Endometrial microvascular endothelial cells (primary cell): ENCODE measurements around the gene TMEM82. TPM values are rescaled to one million over a fixed set of nuclear protein-coding genes. Genes with fewer than 3 reads are reported as not detected.

ENCODE experiments used
- in situ Hi-C: cut with HindIII; loops from 2 replicates; pipeline ENCODE4 v1.10.0; 2017; ENCODE audit warnings: low sequenced_read_pairs, low pct_unique_long_range_greater_than_20kb; ENCODE audit errors: inconsistent ontology term
- total RNA-seq: library from RNA; depleted of rRNA; stranded (reverse); fragments of >200 nt; gene quantifications from one replicate; pipeline ENCODE4 v1.2.3, GENCODE V29; 2015; ENCODE audit errors: inconsistent ontology term

Gene TMEM82
- total RNA-seq, 1 donor from 2014 or later = not detected

DNA sequence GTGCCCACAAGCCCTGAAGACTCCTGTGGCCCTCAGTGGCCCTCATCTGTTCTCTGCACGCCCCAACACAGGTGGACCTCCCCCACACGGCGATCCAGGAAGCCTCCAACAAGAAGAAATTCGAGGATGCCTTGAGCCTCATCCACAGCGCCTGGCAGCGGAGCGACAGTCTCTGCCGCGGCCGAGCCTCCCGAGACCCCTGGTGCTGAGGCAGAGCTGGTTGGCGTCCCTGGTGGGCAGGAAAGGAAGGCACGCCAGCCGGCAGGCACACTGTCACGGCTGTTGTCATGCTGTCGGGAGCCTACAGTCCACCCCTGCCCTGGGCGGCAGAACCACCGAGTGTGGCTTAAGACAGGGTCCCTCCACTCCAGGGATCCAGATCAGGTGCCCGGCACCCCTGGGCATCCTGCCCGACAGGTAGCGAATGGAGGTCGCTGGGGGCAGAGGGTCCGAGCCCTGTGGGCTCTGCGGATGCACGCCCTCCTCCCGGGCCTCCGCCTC lies 8.5 kb upstream of the TMEM82 start:
- in situ Hi-C loops = no loop called here

DNA sequence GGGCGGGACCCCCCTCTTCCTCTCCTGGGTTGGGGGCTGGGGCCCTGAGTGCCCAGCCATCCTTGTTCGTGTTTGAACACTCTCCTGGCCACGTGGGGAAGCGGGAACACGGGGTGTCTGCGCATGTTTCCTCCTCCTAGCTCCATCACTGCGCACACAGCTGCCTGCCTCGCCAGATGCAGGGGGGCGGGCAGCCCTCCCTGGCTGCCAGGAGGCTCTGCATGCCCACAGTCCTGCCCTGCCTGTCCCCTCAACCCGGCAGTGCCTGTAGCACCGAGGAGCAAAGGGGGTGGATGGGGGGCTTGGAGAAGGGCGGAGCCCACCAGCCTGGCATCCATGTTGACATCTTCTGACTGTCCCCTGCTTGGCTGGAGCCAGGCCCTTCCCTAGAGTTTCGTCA lies 8.0 kb upstream of the TMEM82 start:
- in situ Hi-C loops = no loop called here

DNA sequence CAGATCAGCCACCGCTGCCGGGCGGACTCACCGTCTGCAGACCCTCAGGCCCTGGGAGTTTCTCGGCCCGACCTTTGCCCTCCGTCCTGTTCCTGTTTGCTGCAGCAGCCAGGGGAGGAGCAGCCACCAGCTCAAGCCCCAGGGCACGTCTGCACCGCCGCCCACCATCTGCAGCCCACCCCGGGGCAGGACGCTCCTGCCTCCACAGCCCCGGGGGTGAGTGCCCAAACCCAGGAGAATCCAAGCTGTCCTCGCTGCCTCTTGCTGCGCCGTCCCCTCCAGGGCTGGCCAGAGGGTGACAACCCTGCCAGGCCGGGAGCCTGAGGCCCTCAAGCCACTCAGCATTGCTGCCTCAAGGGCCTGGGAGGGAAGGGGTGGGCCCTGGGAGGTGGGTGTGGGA lies 7.4 kb upstream of the TMEM82 start:
- in situ Hi-C loops = no loop called here

DNA sequence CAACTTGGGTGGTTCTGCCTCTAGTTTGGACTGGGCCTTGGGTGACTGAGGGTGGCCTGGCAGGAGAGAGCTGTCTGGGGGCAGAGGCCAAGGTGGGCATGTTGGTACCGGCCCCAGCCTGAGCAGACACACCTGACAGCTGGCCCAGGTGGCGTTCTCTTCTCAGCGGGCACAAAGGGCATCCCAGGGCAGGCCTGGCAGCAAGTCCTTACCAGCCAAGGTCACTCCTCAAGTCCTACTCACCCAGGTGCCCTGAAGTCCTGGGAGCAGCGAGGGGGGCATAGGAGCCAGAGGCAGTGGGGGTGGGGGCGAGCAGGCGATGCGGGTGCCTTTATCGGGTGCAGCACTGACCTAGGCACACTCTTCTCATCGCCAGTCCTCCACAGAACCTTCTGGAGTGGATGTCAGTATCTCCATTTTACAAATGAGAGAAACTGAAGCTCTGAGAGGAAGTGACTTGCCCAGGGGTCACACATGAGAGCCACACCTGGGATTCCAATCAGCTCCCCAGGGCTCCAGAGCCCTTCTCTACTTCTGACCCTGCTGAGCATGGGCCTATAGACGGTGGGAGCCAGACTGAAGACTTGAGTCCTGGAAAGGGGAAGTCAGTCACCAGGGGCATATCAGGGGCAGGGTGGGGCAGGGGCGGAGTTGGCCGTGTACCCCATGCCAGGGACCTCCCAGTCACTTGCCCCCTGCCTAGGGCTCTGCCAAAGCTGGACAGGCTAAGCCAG lies 6.8 kb upstream of the TMEM82 start:
- in situ Hi-C loops = no loop called here

DNA sequence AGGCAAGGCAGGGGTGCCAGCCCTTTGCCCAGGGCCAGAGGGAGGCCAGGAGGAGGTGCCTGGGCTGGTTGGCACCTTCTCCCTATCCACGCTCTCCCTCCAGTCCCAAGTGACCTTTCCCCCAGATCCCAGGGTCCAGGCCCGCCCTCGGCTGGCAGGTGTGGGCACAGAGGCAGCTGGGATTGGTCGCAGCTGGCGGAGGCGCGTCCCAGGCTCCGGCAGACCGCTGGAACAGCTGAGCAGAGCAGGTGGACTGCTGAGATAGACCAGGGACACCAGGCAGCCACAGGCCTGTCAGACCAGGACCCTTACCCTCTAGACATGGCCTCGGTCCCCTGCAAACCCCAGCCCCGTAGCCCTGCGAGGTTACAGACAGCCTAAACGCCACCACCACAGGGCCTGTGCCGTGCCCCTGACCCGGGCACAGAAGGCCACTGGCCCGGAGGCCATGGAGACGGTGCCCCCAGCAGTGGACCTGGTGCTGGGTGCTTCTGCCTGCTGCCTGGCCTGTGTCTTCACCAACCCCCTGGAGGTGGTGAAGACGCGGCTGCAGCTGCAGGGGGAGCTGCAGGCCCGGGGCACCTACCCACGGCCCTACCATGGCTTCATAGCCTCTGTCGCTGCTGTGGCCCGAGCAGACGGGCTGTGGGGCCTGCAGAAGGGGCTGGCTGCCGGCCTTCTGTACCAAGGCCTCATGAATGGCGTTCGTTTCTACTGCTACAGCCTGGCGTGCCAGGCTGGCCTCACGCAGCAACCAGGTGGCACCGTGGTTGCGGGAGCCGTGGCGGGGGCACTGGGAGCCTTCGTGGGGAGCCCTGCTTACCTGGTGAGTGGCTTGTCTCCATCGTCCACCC lies 6.0 kb upstream of the TMEM82 start, which contains the start of gene SLC25A34:
SLC25A34 (plus strand) TSS at position 221 of the 854 bp plus-strand sequence; CDS start at position 449, 228 bp downstream.
- in situ Hi-C loops = no loop called here

DNA sequence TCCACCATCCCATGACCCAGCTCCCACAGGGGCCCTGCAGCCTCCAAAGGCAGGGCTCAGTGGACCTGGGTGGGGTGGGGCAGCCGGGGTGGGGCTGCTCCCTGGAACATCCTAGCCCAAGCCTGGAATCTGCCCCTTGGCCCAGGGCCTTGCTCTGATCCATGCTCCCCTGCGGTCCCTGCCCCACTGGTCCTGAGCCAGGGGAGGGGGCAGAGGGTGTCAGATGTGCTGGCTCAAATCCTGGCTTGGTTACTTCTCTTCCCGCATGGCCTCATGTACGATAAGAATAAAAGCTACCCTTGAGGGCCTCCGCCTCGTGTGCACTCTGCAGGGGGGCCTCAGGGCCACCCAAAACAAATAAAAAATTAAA lies 5.4 kb upstream of the TMEM82 start:
- in situ Hi-C loops = no loop called here

DNA sequence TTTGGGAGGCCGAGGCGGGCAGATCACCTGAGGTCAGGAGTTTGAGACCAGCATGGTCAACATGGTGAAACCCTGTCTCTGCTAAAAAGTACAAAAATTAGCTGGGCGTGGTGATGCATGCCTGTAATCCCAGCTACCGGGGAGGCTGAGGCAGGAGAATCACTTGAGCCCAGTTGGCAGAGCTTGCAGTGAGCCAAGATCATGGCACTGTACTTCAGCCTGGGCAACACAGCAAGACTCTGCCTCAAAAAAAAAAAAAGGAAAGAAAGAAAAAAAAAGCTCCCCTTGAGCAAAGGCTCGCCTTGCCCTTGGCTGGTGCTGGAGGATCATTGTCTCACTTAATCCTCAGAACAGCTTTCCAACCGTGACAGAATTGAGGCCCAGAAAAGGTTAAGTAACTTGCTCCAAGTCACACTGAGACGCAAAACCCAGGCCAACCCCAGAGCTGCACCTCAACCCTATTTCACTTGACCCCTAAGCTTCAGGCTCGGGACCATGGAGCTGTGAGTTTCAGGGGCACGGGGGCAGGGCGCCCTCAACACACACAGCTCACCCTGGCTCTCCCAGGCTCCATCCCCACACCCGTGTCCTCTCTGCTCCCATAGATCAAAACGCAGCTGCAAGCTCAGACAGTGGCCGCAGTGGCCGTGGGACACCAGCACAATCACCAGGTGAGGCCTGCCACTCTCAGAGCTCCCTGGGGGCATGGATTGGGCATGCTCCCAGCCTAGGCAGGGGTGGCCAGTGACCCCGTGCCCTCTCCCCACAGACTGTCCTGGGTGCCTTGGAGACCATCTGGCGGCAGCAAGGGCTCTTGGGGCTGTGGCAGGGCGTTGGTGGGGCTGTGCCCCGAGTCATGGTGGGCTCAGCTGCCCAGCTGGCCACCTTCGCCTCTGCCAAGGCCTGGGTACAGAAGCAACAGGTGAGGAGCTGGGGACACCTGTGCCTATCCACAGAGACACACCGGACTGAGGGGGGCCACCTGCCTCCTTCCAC lies 4.7 kb upstream of the TMEM82 start:
- in situ Hi-C loops = no loop called here

DNA sequence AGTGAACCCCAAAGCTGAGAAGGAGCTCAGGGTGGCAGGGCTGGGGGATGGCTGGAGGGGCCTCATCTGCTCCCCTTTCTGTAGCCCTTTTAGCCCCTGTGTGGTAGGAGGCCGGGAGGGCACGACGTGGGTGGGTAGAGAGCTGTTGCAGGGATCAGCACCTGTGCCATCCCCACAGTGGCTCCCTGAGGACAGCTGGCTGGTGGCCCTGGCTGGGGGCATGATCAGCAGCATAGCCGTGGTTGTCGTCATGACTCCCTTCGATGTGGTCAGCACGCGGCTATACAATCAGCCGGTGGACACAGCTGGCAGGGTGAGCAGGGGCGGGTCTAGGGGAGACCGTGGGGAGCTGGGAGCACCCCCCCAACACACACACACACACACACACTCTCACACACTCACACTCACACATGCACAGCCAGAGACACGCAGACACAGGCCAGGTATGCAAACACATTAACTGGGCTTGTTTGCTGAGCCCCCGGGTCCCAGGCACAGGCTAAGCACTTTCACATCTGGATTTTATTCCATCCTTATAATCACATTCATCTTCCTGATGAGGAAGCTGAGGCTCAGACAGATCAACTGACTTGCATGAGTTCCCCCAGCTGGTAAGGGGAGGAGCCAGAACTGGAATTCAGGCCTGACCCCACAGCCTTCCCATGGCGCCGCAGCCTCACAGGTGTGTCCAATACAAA lies 3.7 kb upstream of the TMEM82 start:
- in situ Hi-C loops = no loop called here

DNA sequence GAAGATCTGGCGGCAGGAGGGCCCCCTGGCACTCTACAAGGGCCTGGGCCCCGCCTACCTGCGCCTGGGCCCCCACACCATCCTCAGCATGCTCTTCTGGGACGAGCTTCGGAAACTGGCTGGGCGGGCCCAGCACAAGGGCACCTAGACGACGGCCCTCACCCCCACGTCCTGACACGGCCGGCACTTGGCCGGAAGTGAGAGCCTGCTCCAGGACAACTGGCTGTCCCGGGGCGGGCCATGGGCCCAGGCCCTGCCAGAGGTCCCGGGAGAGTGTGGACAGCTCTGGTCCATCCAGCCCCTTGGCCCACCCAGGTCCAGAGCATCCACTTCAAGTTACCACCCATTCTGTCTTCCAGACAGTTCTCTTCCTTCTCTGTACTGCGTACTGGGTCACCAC lies 3.0 kb upstream of the TMEM82 start:
- in situ Hi-C loops = no loop called here

DNA sequence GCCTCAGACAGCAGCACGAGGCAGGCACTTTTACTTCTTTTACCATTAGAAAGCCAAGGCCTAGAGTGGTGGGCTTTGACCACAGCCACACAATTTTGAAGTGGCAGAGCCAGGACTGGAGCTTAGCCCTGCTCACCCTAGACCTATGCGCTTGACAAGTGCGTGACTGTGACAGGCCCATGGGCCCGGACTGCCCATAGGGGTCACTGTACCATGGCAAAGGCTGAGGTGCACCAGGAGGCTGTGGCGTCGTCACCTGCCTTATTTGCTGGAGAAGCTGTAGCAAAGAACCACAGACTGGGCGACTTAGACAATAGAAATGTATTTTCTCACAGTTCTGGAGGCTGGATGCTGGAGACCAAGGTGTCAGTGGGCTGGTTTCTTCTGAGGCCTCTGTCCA lies 2.6 kb upstream of the TMEM82 start:
- in situ Hi-C loops = no loop called here

DNA sequence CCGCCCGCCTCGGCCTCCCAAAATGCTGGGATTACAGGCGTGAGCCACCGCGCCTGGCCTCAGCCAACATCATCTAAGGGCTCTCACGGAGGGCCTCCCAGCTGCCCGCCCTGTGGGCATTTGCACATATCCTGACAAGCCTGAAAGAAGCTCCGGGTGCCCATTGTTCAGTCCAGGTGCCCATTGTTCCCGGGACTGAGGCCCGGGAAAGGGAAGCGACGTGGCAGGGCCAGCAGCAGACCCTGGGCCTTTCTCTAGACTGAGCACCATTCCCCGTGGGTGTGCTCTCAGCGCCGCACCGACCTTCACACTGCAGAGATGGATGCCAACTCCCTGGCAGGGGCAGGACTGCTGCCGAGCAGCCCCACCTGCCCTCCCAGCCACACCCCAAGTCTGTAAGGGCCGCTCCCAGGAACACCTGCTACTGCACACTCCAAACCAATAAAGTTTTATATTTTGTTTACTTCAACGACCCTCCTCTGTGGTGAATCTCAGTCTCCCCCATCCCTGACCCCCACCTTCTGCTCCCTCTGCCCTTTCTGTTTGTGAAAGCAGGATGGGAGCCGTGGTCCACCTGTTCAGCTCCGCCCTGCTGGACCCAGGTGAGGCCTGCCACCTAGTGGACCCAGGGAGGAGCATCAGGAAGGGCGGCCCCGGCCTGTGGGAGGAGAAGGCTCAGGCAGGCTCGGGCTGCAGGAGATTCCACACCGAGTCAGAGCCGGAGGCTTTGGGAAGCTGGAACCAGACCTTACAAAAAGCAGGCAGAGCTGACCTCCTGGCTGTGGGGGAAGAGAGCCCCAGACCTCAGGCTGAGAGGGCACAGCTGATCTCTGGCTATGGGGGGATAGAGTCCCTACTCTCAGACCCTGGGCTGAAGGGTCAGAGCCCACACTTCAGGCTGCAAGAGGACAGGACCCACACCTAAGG lies 1.1 kb upstream of the TMEM82 start:
- in situ Hi-C loops = no loop called here

DNA sequence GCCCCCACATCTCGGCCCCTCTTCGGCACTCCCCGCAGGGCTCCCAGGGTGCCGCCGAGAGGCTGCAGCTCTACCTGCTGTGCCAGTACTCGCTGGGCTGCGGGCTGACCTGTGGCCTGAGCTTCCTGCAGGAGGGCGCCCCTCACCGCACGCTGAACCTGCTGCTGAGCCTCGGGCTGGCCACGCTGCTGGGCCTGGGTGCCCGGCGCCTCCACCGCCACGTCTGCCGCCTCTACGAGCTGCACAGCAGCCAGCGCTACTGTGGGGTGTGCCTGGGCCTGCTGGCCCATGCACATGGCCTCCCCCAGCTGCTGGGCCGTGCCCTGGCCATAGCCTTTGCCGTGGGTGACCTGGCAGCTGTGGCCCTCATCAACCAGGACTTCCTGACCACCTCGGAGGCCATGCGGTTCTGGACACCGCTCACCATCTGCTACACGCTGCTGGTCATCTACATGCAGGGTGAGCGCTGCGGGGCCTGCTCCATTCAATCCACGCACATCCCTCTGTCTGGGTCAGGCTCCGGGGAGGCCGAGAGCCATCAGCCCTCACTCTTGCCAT lies 1.9 kb downstream of the TMEM82 start:
- in situ Hi-C loops = no loop called here

DNA sequence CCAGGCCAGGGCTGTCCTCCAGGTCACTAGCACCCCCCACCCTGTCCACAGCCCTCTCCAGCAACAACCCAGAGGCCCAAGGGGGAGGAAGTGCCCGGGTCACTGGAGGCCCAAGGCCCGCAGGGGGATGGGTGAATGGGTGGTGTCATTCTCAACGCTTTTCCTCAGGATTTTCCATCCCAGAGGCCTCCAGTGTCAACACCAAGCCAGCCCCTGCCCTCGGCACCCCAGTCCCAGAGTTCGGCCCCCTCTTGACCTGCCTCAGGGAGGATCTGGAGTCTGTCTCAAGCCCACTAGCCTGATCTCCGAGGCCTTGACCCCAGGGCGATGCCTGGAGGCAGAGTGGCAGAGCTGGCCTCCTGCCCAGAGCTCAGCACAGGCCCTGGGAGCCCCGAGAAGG lies 5.1 kb downstream of the TMEM82 start:
- in situ Hi-C loops = no loop called here

DNA sequence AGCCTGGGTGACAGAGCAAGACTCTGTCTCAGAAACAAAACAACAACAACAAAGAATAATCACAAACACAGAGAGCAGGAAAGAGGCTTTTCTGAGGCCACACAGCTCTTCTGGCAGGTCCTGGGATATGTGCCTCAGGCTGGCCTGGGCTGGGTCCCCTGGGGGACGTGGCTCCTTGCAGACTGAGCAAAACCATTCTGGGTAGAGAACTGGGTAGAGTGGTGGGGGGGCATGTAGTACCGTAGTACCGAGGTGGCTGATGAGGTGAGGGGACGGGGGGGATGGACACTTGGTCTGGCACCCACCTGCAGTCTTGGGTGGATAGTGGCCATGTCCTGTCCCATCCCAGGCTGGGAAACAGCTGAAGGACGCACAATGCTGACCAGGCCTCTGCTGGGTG lies 6.0 kb downstream of the TMEM82 start:
- in situ Hi-C loops = no loop called here

DNA sequence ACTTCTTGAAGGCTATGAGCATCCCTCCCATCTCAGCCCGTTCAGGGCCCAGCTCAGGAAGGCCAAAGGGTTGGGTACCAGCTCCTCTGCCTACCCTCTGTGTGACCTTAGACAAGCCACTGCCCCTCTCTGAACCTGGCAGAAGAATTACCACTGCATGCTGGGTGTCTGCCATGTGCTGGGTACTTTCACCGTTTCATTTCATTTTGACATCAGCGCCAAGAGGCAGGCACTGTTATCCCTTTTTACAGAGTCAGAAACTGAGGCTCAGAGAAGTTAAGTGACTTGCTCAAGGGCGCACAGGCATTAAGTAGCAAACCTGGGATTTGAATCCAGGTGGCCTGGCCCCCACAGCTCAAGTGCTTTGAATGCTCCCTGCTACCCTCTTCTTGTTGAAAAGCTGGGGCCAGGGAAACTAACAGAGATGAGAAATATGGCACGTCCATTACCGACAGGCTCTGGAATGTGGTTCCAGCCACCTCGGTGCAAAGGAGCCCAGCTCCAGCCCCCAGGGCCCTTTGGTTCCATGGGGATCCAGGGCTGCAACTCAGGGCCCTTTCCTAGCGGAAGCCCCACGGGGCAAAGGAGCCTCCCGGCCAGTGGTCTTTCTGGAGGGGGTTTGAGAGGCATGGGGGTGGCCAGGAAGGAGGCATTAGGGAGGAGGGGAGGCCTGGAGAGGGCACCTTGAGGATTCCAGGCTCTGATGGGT lies 6.5 kb downstream of the TMEM82 start:
- in situ Hi-C loops = no loop called here

DNA sequence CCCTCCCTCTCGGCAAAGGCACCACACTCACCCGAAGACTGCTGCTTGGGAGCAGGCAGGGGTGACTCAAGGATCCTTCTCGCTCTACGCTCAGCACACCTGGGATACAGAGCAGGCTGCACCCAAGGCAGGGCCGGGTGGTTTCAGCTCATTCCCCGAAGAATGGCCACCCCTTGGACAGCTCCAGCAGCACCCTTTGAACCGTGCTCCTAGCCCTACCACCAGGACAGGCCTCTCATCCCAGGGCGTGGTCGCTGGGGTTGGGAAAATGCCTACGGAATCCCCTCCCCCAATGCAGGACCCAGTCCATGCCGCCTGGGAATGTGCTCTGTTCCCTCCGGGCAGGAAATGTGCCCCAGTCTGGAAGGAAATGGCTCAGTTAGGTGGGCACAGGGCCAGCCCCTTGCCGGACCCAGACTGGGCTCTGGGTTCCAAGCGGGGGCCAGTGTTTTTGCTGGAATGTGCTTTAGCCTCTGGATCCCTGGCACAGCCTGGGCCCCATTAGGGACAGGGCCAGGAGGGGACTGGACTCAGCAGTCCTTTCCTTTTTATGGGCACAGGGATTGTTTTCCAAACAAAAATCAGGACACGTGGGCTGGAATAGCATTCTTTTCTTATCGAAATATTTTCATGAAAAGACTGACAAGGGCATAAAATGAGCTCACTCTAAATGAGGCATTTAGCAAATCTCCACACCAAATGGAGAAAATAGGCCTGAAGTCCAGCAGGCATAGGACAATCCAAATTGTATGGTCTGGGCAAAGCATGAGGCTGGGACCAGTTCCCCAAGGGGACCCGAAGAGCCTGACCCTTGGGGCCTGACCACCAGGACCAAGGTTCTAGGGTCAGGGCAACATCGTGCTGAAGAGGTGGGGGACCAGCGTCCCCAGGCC lies 7.3 kb downstream of the TMEM82 start:
- in situ Hi-C loops = no loop called here
